ENCODE results near the gene NPBWR2. TPM values are rescaled to one million over a fixed set of nuclear protein-coding genes. Genes with fewer than 3 reads are reported as not detected.
"Not testable (repeated sequence)": the region's sequence is repeated elsewhere in the genome, so short reads cannot be mapped to it uniquely, and the experiment has no call there.

Gene NPBWR2
- total RNA-seq, 6 experiments from 2014 or later = not detected

GRCh38 chr20:64092258-64093012 is 14.9 kb downstream of the NPBWR2 start:
- no peak for DNase-seq
- no peaks in the 10 kb centered on the region for H3K4me1 ChIP-seq
- ATAC-seq = peak in 3 of 4 donors; percentile 4 to 23 (median 18)
- no peaks in the 10 kb centered on the region for H3K27me3 ChIP-seq
- 21% methylated on average over 12 of the region's 27 CpGs for WGBS (ENCODE audit: insufficient coverage, low coverage, low lambda C conversion rate, missing lambda C conversion rate)
- intact Hi-C loops (cut with DNase I) = no loop called here
- H3K9me3 ChIP-seq = no peaks in the 10 kb centered on the region
- TF ChIP-seq POLR2A (IDR thresholded peaks at IDR 0.05) (no peak), CTCF (IDR thresholded peaks at IDR 0.05) (no peak)
- H3K4me3 ChIP-seq = no peak overlapping the region
- no peak overlapping the region for H3K27ac ChIP-seq
- no peaks in the 10 kb centered on the region for H3K36me3 ChIP-seq

GRCh38 chr20:64091770-64092169 is 15.6 kb downstream of the NPBWR2 start:
- no peaks in the 10 kb centered on the region for H3K9me3 ChIP-seq
- no peak overlapping the region for H3K4me3 ChIP-seq
- no peak for DNase-seq
- H3K4me1 ChIP-seq = no peaks in the 10 kb centered on the region
- peak in 1 of 4 donors; percentile 21 for ATAC-seq
- H3K27me3 ChIP-seq = no peaks in the 10 kb centered on the region
- TF ChIP-seq POLR2A (IDR thresholded peaks at IDR 0.05) = no peak
- TF ChIP-seq CTCF (IDR thresholded peaks at IDR 0.05) = no peak
- H3K36me3 ChIP-seq = no peaks in the 10 kb centered on the region
- intact Hi-C loops (cut with DNase I) = no loop called here
- no peak overlapping the region for H3K27ac ChIP-seq
- WGBS (ENCODE audit: insufficient coverage, low coverage, low lambda C conversion rate, missing lambda C conversion rate) = 4% methylated on average over 5 of the region's 16 CpGs

- H3K27me3 ChIP-seq = no peaks in the 10 kb centered on the region
- H3K4me3 ChIP-seq = no peak overlapping the region
- WGBS (ENCODE audit: insufficient coverage, low coverage, low lambda C conversion rate, missing lambda C conversion rate) = no CpG with 5 or more reads among the region's 19 CpGs
- no peak overlapping the region for H3K27ac ChIP-seq
- DNase-seq (no peak), ATAC-seq (no peak)
- intact Hi-C loops (cut with DNase I) = no loop called here
- H3K9me3 ChIP-seq = no peaks in the 10 kb centered on the region
- H3K4me1 ChIP-seq = no peaks in the 10 kb centered on the region
- H3K36me3 ChIP-seq = no peaks in the 10 kb centered on the region
- TF ChIP-seq CTCF (IDR thresholded peaks at IDR 0.05) (no peak), POLR2A (IDR thresholded peaks at IDR 0.05) (no peak)
These were observed 16.0 kb downstream of the NPBWR2 start for GRCh38 chr20:64091340-64091739.

- H3K4me3 ChIP-seq = no peak overlapping the region
- intact Hi-C loops (cut with DNase I) = no loop called here
- DNase-seq (no peak), ATAC-seq (peak in 1 of 4 donors; percentile 10)
- no peaks in the 10 kb centered on the region for H3K27me3 ChIP-seq
- H3K4me1 ChIP-seq = no peaks in the 10 kb centered on the region
- H3K9me3 ChIP-seq = no peaks in the 10 kb centered on the region
- no peak for TF ChIP-seq CTCF (IDR thresholded peaks at IDR 0.05)
- TF ChIP-seq POLR2A (IDR thresholded peaks at IDR 0.05) = no peak
- H3K36me3 ChIP-seq = no peaks in the 10 kb centered on the region
- 53% methylated on average over 4 of the region's 10 CpGs for WGBS (ENCODE audit: insufficient coverage, low coverage, low lambda C conversion rate, missing lambda C conversion rate)
- no peak overlapping the region for H3K27ac ChIP-seq
These were observed 17.2 kb downstream of the NPBWR2 start for GRCh38 chr20:64090165-64090564.

- intact Hi-C loops (cut with DNase I); H3K27ac ChIP-seq; H3K4me1 ChIP-seq; H3K4me3 ChIP-seq; H3K9me3 ChIP-seq; DNase-seq; ATAC-seq; H3K36me3 ChIP-seq: not testable (repeated sequence)
- peaks cover 0 to 12% of the 10 kb centered on the region in 2 donors for H3K27me3 ChIP-seq
These were observed 18.8 kb downstream of the NPBWR2 start for GRCh38 chr20:64088586-64088985.

GRCh38 chr20:64087226-64087825 is 20.0 kb downstream of the NPBWR2 start:
- WGBS (ENCODE audit: insufficient coverage, low coverage, low lambda C conversion rate, missing lambda C conversion rate) = 94% methylated on average over 10 of the region's 36 CpGs
- H3K36me3 ChIP-seq; DNase-seq; intact Hi-C loops (cut with DNase I); ATAC-seq; H3K27ac ChIP-seq; H3K4me3 ChIP-seq; H3K9me3 ChIP-seq: not testable (repeated sequence)
- Histone ChIP-seq H3K4me1 (peaks cover 0 to 12% (median 1%) of the 10 kb centered on the region in 4 donors), H3K27me3 (peaks cover 0 to 12% of the 10 kb centered on the region in 2 donors)

All from right lobe of liver (tissue), 6 donors.